ENCODE data around the gene TBX1. TPM values are rescaled to one million over a fixed set of nuclear protein-coding genes. Genes with fewer than 3 reads are reported as not detected.

Gene TBX1
- total RNA-seq, 1 donor from 2014 or later = not detected

GRCh38 chr22:19759427-19760057 lies 1.0 kb upstream of the TBX1 start:
- ATAC-seq (ENCODE audit: low read depth) (no peak), DNase-seq (no peak)
- intact Hi-C loops (cut with micrococcal nuclease) = loop anchor here (5.0 kb wide), 1 partner anchor 98 kb away; no protein-coding TSS in a partner anchor
- TF ChIP-seq CTCF (IDR thresholded peaks at IDR 0.05) = no peak
- Mint-ChIP-seq H3K36me3 (ENCODE audit: low read depth) (no peaks in the 10 kb centered on the region), H3K27me3 (peaks cover 44% of the 10 kb centered on the region), H3K27ac (no peak overlapping the region), H3K4me3 (peak overlapping the region; percentile 81), H3K9me3 (no peaks in the 10 kb centered on the region), H3K4me1 (peaks cover 32% of the 10 kb centered on the region)
- ChIA-PET POLR2A (no interaction called here), CTCF (no interaction called here)

GRCh38 chr22:19760951-19761724 lies 560 bp downstream of the TBX1 start:
- ATAC-seq (ENCODE audit: low read depth) = no peak
- Mint-ChIP-seq H3K4me1 (peaks cover 29% of the 10 kb centered on the region), H3K27me3 (peaks cover 45% of the 10 kb centered on the region), H3K9me3 (no peaks in the 10 kb centered on the region), H3K36me3 (ENCODE audit: low read depth) (no peaks in the 10 kb centered on the region), H3K4me3 (peak overlapping the region; percentile 67), H3K27ac (no peak overlapping the region)
- ChIA-PET CTCF (no interaction called here), POLR2A (no interaction called here)
- no peak for TF ChIP-seq CTCF (IDR thresholded peaks at IDR 0.05)
- no peak for DNase-seq
- intact Hi-C loops (cut with micrococcal nuclease) = no loop called here

GRCh38 chr22:19761725-19762567 lies 1.4 kb downstream of the TBX1 start:
- no peaks in the 10 kb centered on the region for H3K9me3 Mint-ChIP-seq
- no peak overlapping the region for H3K27ac Mint-ChIP-seq
- ATAC-seq (ENCODE audit: low read depth) (no peak), DNase-seq (no peak)
- POLR2A ChIA-PET = no interaction called here
- peak overlapping the region; percentile 67 for H3K4me3 Mint-ChIP-seq
- H3K36me3 Mint-ChIP-seq (ENCODE audit: low read depth) = no peaks in the 10 kb centered on the region
- TF ChIP-seq CTCF (IDR thresholded peaks at IDR 0.05) = no peak
- peaks cover 42% of the 10 kb centered on the region for H3K27me3 Mint-ChIP-seq
- H3K4me1 Mint-ChIP-seq = peaks cover 25% of the 10 kb centered on the region
- intact Hi-C loops (cut with micrococcal nuclease) = no loop called here
- CTCF ChIA-PET = no interaction called here

- intact Hi-C loops (cut with micrococcal nuclease) = no loop called here
- Mint-ChIP-seq H3K4me3 (no peak overlapping the region), H3K27ac (no peak overlapping the region), H3K36me3 (ENCODE audit: low read depth) (no peaks in the 10 kb centered on the region), H3K4me1 (peaks cover 25% of the 10 kb centered on the region), H3K9me3 (no peaks in the 10 kb centered on the region), H3K27me3 (peaks cover 42% of the 10 kb centered on the region)
- ChIA-PET POLR2A (no interaction called here), CTCF (no interaction called here)
- ATAC-seq (ENCODE audit: low read depth) = no peak
- TF ChIP-seq CTCF (IDR thresholded peaks at IDR 0.05) = no peak
- no peak for DNase-seq
Measured at GRCh38 chr22:19762568-19763457, 2.2 kb downstream of the TBX1 start.
